SK-N-DZ (cell line): ENCODE results near the gene ANK3.

Experiments used
- DNase-seq: peaks from one replicate; pipeline ENCODE4 v3.0.0-alpha.2; 2015; ENCODE audit warnings: low spot score
- small RNA-seq, 2 experiments: library from RNA; depleted of rRNA; stranded (forward); fragments of <200 nt; gene quantifications; one replicate each; pipeline ENCODE3, GENCODE V24; 2014

Gene ANK3

GRCh38 chr10:59991117-59991516 lies 398.6 kb downstream of the ANK3 start:
- no peak for DNase-seq

GRCh38 chr10:59985639-59986038 lies 404.0 kb downstream of the ANK3 start:
- DNase-seq: no peak

GRCh38 chr10:59984415-59984814 lies 405.3 kb downstream of the ANK3 start:
- no peak for DNase-seq

GRCh38 chr10:59980356-59980755 lies 409.3 kb downstream of the ANK3 start:
- DNase-seq: no peak

GRCh38 chr10:59977486-59977885 lies 412.2 kb downstream of the ANK3 start:
- no peak for DNase-seq

- DNase-seq: no peak
These were observed 412.8 kb downstream of the ANK3 start for GRCh38 chr10:59976909-59977308.

Small RNA genes lying within 50 kb of the gene (small RNA-seq; reads per million reads assigned to genes)
- gene RF00019: 0 reads per million in 2 experiments
